GM12873 (cell line): Measurements from ENCODE around the gene QPCT.

ENCODE experiments used
- CTCF ChIP-seq: IDR thresholded peaks from 2 replicates; pipeline ENCODE4 v1.5.1; 2012; ENCODE audit warnings: low read depth, mild to moderate bottlenecking, moderate library complexity, low read length, control low read depth; ENCODE audit not compliant: insufficient read depth; ENCODE audit errors: missing control alignments

The QPCT gene

GRCh38 chr2:37306024-37306423, 38.4 kb upstream of the QPCT start:
- TF ChIP-seq CTCF = no peak

GRCh38 chr2:37307500-37307899, 36.9 kb upstream of the QPCT start:
- no peak for TF ChIP-seq CTCF

GRCh38 chr2:37315364-37315763, 29.1 kb upstream of the QPCT start:
- no peak for TF ChIP-seq CTCF

- no peak for TF ChIP-seq CTCF
Observed at GRCh38 chr2:37316181-37316580, 28.2 kb upstream of the QPCT start.

GRCh38 chr2:37317746-37318145, 26.7 kb upstream of the QPCT start:
- no peak for TF ChIP-seq CTCF

GRCh38 chr2:37318401-37318800, 26.0 kb upstream of the QPCT start:
- no peak for TF ChIP-seq CTCF

- TF ChIP-seq CTCF = no peak
Observed at GRCh38 chr2:37319754-37320609, 24.4 kb upstream of the QPCT start.
